HG03108 (cell line): Measurements from ENCODE around the gene SYNJ2.

Source experiments
- ATAC-seq: cut with Tn5 transposase; IDR thresholded peaks from one replicate; pipeline ENCODE4 v1.9.1; 2021; ENCODE audit warnings: moderate library complexity; ENCODE audit not compliant: unreplicated experiment

SYNJ2 gene

DNA sequence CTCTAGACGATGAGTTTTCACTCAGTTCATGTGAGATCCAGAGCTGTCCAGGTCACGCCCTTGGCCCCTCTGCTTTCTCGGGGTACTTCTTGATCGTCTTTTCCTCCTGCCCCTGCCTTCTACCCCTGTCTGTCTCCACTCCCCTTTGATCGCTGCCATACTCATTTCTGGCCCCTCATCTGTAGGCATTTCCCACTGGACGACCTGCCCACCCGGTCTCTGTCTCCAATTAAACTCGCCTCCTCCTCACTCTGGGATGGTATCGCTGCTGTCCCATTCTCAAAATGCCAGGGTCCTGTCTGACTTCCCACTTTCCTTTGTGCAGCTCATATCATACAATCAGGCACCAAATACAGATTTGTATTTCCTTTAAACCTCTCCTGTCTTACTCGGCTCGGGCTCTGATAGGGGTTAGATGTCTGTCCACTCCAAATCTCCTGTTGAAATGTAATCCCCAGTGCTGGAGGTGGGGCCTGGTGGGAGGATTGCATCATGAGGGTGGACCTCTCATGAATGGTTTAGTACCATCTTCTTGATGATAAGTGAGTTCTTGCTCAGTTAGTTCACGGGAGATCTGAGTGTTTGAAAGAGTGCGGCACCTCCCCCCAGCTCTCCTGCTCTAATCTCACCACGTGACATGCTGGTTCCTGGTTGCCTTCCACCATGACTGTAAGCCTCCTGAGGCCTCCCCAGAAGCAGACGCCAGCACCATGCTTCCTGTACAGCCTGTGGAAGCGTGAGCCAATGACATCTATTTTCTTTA, 3.5 kb upstream of the SYNJ2 start:
- no peak for ATAC-seq

- no peak for ATAC-seq
Measured at GRCh38 chr6:157980288-157981131, 1.2 kb upstream of the SYNJ2 start.

- ATAC-seq = peak; percentile 10
Measured at GRCh38 chr6:157981132-157981394, 600 bp upstream of the SYNJ2 start.

GRCh38 chr6:157982102-157982562, 469 bp downstream of the SYNJ2 start:
- ATAC-seq = peak; percentile 14

- ATAC-seq = no peak
Measured at GRCh38 chr6:157982563-157983405, 1.1 kb downstream of the SYNJ2 start.

DNA sequence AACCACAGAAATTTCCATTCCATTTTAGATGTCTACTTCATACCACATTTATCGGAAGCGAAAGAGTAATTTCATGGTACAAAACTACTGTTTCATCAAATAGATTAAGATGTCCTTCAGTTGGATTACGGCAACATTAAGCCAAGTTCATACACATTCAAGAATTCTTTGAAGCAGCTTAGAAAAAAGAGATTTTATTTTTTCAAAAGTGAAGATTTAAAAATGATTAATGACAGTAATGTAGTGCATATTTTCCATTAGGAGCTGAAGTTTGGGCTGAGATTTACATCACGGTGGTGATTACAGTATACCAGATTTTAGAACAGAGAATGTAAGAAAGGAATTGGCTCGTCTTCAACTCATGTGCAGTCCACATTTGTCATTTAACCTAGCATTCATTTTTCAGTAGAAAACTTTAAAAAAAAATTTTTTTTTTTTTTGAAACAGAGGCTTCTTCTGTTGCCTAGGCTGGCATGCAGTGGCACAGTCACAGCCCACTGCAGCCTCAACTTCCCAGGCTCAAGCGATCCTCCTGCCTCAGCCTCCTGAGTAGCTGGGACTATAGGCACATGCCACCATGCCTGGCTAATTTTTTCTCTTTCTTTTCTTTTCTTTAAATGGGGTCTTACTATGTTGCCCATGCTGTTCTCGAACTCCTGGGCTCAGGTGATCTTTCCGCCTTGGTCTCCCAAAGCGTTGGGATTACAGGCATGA, 1.9 kb downstream of the SYNJ2 start:
- ATAC-seq = no peak

- no peak for ATAC-seq
Measured at GRCh38 chr6:157984128-157984527, 2.5 kb downstream of the SYNJ2 start.

DNA sequence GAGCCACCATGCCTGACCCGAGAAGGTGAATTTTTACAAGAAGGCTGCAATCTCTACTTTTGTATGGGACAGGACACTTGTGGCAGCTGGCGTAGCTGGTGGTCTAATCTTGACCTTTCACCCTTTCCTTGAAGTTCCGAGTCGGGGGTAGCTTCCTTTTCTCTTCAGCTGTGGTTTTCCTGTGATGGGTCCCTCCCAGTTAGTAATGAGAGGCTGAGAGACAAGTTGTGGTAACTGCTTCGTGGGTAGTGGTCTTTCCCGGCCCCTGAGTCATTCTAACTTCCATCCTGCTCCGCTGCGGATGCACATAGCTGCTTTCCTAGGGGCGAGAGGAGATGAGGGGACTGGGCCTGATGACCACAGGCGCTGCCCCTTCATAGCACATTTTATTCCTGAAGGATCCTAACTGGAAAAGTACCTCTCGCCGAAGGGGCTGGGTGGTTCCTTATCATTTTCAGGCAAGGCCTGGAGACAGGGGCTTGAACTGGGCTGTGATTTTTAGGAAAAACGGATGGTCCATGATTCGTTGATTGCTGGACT, 3.1 kb downstream of the SYNJ2 start:
- ATAC-seq = no peak

DNA sequence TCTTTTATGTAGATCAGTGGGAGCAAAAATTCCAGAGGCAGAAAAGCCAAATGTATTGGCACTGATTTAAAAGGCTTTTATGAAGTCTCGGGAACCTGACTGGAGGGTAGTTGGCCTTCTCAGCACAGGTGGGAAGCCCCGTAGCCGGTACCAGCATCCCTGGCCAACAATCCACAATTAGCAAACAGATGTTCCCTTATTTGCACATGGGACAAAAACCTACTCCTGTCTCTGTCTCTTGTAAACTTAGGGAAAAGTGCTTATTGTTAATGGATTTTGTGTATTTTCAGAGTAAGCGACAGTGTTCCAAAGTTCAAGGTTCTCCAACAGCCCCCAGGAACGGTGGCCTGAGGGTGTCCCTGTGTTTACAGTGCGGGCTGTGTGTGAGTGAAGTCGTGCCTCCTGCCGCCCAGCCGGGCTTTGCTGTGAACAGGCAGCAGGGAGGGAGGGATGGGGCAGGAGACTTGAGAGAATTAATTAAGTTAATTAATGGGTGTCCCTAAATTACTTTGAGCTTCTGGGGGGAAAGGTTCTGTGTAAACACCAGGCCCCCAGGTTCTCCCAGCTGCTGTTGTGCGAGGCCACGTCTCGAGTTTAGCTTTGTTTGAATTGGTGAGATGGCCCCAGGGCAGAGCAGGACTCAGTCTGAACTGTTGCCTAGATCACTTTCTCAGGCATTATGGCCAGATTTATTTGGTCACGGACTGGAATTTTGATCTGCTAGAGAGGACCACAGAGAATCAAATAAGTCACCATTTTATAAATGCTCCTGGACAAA, 3.9 kb downstream of the SYNJ2 start:
- ATAC-seq = no peak

- ATAC-seq = no peak
Measured at GRCh38 chr6:157987788-157988699, 6.4 kb downstream of the SYNJ2 start.

- no peak for ATAC-seq
Measured at GRCh38 chr6:157988700-157989063, 7.0 kb downstream of the SYNJ2 start.

DNA sequence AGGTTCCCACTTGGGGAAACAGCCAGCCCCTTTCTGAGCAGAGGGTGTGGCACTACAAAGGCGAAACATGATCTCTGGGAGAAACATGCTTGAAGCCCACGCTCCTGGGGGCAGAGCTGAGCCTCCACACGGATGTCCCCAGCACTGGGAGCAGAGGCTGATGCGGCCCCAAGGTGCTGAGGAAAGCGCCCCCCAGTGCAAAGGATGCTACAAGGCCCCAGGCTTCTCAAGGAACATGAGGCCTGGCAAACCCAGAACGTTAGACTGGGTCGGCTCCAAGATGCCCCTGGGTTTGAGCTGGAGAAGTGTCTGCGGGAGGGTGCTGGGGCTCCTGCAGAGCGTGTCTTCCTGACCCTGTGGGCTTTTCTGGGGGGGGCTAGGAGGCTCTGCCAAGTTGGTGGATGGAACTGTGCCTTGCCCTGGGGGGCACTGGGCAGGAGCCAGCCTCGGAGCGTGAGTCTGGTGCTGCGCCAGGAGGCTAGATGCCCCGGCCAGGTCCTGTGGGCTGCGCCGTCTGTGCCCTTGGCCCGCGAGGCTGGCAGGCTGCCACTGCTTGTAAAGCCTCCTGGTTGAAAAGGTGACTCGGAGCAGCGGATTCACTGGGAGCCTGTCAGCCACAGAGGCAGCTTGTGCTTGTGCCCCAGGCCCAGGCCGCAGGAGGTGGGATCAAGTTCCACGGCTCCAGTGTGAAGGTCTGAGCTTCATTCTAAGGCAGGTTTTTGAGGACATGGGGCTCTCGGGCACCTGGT, 8.1 kb downstream of the SYNJ2 start:
- ATAC-seq = no peak

GRCh38 chr6:157990321-157991066, 8.8 kb downstream of the SYNJ2 start:
- no peak for ATAC-seq

- ATAC-seq = no peak
Measured at GRCh38 chr6:157991067-157991432, 9.4 kb downstream of the SYNJ2 start.

- no peak for ATAC-seq
Measured at GRCh38 chr6:157993076-157993475, 11.4 kb downstream of the SYNJ2 start.

DNA sequence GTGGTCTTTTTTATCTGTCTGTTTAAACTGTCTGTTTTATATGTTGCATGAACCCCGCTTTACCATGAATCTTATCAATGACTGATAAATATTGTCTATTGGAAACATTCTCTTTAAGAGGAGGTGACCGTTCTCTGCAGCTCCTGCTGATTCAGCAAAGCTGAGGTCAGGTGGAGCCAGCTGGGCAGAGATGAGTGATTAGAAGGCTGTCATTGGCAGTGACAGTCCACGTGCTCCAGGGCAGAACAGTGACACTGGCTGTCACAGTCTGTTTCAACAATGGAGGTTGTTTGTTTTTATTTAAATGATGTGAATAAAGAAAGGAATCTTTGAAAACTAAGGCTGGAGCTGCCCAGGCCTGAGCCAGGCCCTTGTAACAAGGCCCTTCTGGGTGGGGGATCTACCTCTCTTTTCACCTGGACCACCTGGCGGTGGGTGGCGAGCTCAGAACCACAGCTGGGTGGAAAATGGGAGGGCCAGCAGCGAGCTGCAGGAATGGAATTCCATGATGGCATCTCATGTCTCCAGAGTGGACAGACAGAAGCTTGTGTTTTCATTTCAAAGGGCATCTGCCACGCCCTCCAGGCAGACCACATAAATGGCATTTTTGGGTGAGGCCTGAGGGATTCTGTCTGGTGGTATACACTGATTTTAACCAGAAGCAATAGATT, 12.6 kb downstream of the SYNJ2 start:
- ATAC-seq = no peak

DNA sequence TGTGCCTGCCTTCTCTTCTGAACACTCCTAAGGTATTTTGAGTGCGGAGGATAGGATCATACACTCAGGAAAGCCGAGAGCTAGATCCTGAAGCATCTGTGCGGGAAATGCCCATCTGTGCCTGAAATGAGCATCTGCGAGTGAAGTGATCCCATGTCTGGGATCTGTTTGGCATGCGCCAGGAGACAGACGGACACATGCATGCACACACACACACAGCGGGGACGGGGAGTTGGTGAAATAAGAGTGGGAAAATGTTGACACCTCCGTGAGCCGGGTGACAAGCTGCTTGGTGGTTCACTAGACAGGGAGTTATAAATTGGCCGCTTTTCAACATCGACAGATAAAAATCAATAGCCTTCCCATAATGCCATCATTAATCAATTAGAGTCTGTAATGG, 13.8 kb downstream of the SYNJ2 start:
- ATAC-seq = no peak
